ENCODE data around the gene CCL14.
"Not testable (repeated sequence)": the region's sequence is repeated elsewhere in the genome, so short reads cannot be mapped to it uniquely, and the experiment has no call there.

GRCh38 chr17:36015895-36016294, 29.4 kb upstream of the CCL14 start:
- TF ChIP-seq CTCF (IDR thresholded peaks at IDR 0.05; ENCODE audit: low read depth, low read length, poor library complexity, severe bottlenecking); EZH2phosphoT487 (IDR thresholded peaks at IDR 0.05; ENCODE audit: borderline replicate concordance, low read length): not testable (repeated sequence)

Measured in DOHH2 (cell line).